GM12878 (cell line): Measurements from ENCODE around the gene TCF4.

ENCODE experiments used
- BACH1 ChIP-seq: fragments of 450-650 bp; IDR thresholded peaks from 2 replicates; pipeline ENCODE4 v1.6.1; 2017; ENCODE audit warnings: mild to moderate bottlenecking, borderline replicate concordance
- CHD4 ChIP-seq: fragments of 200-600 bp; sonication (generic); IDR thresholded peaks from 2 replicates; pipeline ENCODE4 v1.6.1; 2016; ENCODE audit warnings: mild to moderate bottlenecking
- EGR1 ChIP-seq, 2 experiments: IDR thresholded peaks; 1 replicate in 1 of 2; 2 replicates in 1 of 2; pipeline ENCODE4 v1.6.1; 2011 to 2012; ENCODE audit warnings: low read depth in 2 of 2, low read length in 2 of 2, borderline replicate concordance in 1 of 2, mild to moderate bottlenecking in 1 of 2, moderate library complexity in 1 of 2
- EP300 ChIP-seq, 2 experiments: fragments of 150-350 bp in 1 of 2; IDR thresholded peaks; 2 replicates each; pipeline ENCODE4 v1.6.1; 2011 to 2012; ENCODE audit warnings: low read depth in 2 of 2, low read length in 2 of 2, borderline replicate concordance in 1 of 2, improper control_type of control experiment in 1 of 2, inconsistent platforms in 1 of 2; ENCODE audit not compliant: control insufficient read depth in 1 of 2
- MTA3 ChIP-seq: IDR thresholded peaks from 2 replicates; pipeline ENCODE4 v1.6.1; 2012; ENCODE audit warnings: low read length, inconsistent platforms, borderline replicate concordance
- NR2C1 ChIP-seq: fragments of 450-650 bp; IDR thresholded peaks from 2 replicates; pipeline ENCODE4 v1.6.1; 2017; ENCODE audit warnings: antibody characterized with exemption, mild to moderate bottlenecking, moderate library complexity
- POLR2A ChIP-seq: IDR thresholded peaks from 2 replicates; pipeline ENCODE4 v1.6.1; 2011; ENCODE audit warnings: low read depth, mild to moderate bottlenecking, low read length
- POLR2AphosphoS5 ChIP-seq: IDR thresholded peaks from 2 replicates; pipeline ENCODE4 v1.6.1; 2011; ENCODE audit warnings: mild to moderate bottlenecking, low read length, inconsistent platforms
- SIN3A ChIP-seq: IDR thresholded peaks from 2 replicates; pipeline ENCODE4 v1.6.1; 2012; ENCODE audit warnings: low read depth, low read length, improper control_type of control experiment
- SPI1 ChIP-seq: IDR thresholded peaks from 2 replicates; pipeline ENCODE4 v1.6.1; 2011; ENCODE audit warnings: low read depth, mild to moderate bottlenecking, low read length, moderate library complexity, borderline replicate concordance; ENCODE audit not compliant: insufficient read depth
- TF ChIP-seq, protein P1 (sequence below): IDR thresholded peaks from 2 replicates; pipeline ENCODE4 v1.6.1; 2012; ENCODE audit warnings: mild to moderate bottlenecking, low read depth, low read length
- TF ChIP-seq, protein P2 (sequence below), 3 experiments: IDR thresholded peaks in 2 of 3; conservative IDR thresholded peaks in 1 of 3; 2 replicates each; pipeline ENCODE4 v1.5.1; 2011; ENCODE audit warnings: low read depth in 3 of 3, low read length in 3 of 3, mild to moderate bottlenecking in 3 of 3, control low read depth in 2 of 3, moderate library complexity in 2 of 3, inconsistent platforms in 1 of 3, mixed read lengths in 1 of 3; ENCODE audit not compliant: control insufficient read depth in 2 of 3, insufficient read depth in 1 of 3; ENCODE audit errors: extremely low read depth in 1 of 3

DNA sequence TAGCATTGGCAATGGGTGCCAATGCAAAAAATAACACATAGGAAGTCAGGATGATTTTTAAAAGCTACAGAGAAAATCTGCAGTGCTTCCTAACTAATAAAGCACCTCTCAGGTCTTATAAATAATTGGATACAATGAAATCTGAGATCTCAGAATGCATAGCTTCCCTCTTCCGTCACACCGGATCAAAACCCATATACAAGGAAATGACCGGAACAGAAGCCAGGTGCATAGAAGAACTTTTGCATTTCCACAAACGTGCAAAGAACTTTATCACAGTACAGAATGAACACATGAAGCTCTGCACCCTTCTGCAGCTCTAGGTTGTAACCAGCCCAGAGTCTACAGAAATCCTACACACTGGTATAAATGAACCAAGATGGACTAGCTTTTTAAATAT lies 145.4 kb downstream of the TCF4 start:
- TF ChIP-seq MTA3 (no peak), EP300 (IDR thresholded peaks at IDR 0.05; ENCODE audit: borderline replicate concordance in 1 of 2, control insufficient read depth in 1 of 2, low read depth in 2 of 2, low read length in 2 of 2) (no peak), SPI1 (no peak), EGR1 (IDR thresholded peaks at IDR 0.05; ENCODE audit: borderline replicate concordance in 1 of 2, low read depth in 2 of 2, low read length in 2 of 2) (no peak), CHD4 (no peak), BACH1 (no peak), SIN3A (no peak), POLR2A (no peak), POLR2AphosphoS5 (no peak), NR2C1 (no peak)
- TF ChIP-seq, protein P1, sequence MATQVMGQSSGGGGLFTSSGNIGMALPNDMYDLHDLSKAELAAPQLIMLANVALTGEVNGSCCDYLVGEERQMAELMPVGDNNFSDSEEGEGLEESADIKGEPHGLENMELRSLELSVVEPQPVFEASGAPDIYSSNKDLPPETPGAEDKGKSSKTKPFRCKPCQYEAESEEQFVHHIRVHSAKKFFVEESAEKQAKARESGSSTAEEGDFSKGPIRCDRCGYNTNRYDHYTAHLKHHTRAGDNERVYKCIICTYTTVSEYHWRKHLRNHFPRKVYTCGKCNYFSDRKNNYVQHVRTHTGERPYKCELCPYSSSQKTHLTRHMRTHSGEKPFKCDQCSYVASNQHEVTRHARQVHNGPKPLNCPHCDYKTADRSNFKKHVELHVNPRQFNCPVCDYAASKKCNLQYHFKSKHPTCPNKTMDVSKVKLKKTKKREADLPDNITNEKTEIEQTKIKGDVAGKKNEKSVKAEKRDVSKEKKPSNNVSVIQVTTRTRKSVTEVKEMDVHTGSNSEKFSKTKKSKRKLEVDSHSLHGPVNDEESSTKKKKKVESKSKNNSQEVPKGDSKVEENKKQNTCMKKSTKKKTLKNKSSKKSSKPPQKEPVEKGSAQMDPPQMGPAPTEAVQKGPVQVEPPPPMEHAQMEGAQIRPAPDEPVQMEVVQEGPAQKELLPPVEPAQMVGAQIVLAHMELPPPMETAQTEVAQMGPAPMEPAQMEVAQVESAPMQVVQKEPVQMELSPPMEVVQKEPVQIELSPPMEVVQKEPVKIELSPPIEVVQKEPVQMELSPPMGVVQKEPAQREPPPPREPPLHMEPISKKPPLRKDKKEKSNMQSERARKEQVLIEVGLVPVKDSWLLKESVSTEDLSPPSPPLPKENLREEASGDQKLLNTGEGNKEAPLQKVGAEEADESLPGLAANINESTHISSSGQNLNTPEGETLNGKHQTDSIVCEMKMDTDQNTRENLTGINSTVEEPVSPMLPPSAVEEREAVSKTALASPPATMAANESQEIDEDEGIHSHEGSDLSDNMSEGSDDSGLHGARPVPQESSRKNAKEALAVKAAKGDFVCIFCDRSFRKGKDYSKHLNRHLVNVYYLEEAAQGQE: no peak
- TF ChIP-seq, protein P2, sequence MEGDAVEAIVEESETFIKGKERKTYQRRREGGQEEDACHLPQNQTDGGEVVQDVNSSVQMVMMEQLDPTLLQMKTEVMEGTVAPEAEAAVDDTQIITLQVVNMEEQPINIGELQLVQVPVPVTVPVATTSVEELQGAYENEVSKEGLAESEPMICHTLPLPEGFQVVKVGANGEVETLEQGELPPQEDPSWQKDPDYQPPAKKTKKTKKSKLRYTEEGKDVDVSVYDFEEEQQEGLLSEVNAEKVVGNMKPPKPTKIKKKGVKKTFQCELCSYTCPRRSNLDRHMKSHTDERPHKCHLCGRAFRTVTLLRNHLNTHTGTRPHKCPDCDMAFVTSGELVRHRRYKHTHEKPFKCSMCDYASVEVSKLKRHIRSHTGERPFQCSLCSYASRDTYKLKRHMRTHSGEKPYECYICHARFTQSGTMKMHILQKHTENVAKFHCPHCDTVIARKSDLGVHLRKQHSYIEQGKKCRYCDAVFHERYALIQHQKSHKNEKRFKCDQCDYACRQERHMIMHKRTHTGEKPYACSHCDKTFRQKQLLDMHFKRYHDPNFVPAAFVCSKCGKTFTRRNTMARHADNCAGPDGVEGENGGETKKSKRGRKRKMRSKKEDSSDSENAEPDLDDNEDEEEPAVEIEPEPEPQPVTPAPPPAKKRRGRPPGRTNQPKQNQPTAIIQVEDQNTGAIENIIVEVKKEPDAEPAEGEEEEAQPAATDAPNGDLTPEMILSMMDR (IDR thresholded peaks at IDR 0.05 in 2 of 3, conservative IDR thresholded peaks at IDR 0.05 in 1 of 3; ENCODE audit: control insufficient read depth in 2 of 3, extremely low read depth in 1 of 3, insufficient read depth in 1 of 3, low read depth in 3 of 3, low read length in 3 of 3): no peak
